NCI-H1417 treated with DMSO at 0.1 percent for 48 hours (cell line): ENCODE results near the gene SUPT3H.
"Not testable (repeated sequence)": the region's sequence is repeated elsewhere in the genome, so short reads cannot be mapped to it uniquely, and the experiment has no call there.

ENCODE experiments used
- DNase-seq: peaks from one replicate; lab custom pipeline; 2025; lab: John Stamatoyannopoulos, UW

SUPT3H gene

GRCh38 chr6:45174045-45174444 is 203.7 kb downstream of the SUPT3H start:
- no peak for DNase-seq

- no peak for DNase-seq
Measured at GRCh38 chr6:45171380-45171779, 206.4 kb downstream of the SUPT3H start.

- DNase-seq: no peak
Measured at GRCh38 chr6:45170309-45170708, 207.4 kb downstream of the SUPT3H start.

- DNase-seq: no peak
Measured at GRCh38 chr6:45169815-45170214, 207.9 kb downstream of the SUPT3H start.

GRCh38 chr6:45163952-45164766 is 213.6 kb downstream of the SUPT3H start:
- DNase-seq: no peak

GRCh38 chr6:45160305-45160704 is 217.4 kb downstream of the SUPT3H start:
- no peak for DNase-seq

- no peak for DNase-seq
Measured at GRCh38 chr6:45156075-45156474, 221.7 kb downstream of the SUPT3H start.

GRCh38 chr6:45155341-45155894 is 222.3 kb downstream of the SUPT3H start:
- no peak for DNase-seq

- no peak for DNase-seq
Measured at GRCh38 chr6:45154679-45155078, 223.1 kb downstream of the SUPT3H start.

GRCh38 chr6:45148711-45149341 is 228.9 kb downstream of the SUPT3H start:
- DNase-seq: no peak

- no peak for DNase-seq
Measured at GRCh38 chr6:45148278-45148677, 229.5 kb downstream of the SUPT3H start.

GRCh38 chr6:45145658-45146057 is 232.1 kb downstream of the SUPT3H start:
- not testable (repeated sequence) for DNase-seq

- no peak for DNase-seq
Measured at GRCh38 chr6:45138765-45139164, 239.0 kb downstream of the SUPT3H start.

GRCh38 chr6:45136495-45136894 is 241.2 kb downstream of the SUPT3H start:
- no peak for DNase-seq

- no peak for DNase-seq
Measured at GRCh38 chr6:45132658-45133294, 245.0 kb downstream of the SUPT3H start.

- DNase-seq: no peak
Measured at GRCh38 chr6:45132059-45132458, 245.7 kb downstream of the SUPT3H start.

GRCh38 chr6:45129051-45129450 is 248.7 kb downstream of the SUPT3H start:
- no peak for DNase-seq

- no peak for DNase-seq
Measured at GRCh38 chr6:45127185-45127584, 250.5 kb downstream of the SUPT3H start.

- no peak for DNase-seq
Measured at GRCh38 chr6:45126033-45126432, 251.7 kb downstream of the SUPT3H start.

- no peak for DNase-seq
Measured at GRCh38 chr6:45123023-45123422, 254.7 kb downstream of the SUPT3H start.

GRCh38 chr6:45118754-45119153 is 259.0 kb downstream of the SUPT3H start:
- DNase-seq: no peak

GRCh38 chr6:45116714-45117410 is 260.9 kb downstream of the SUPT3H start:
- no peak for DNase-seq
